IMR-90 (cell line): ENCODE measurements around the gene MYH7B. TPM values are rescaled to one million over a fixed set of nuclear protein-coding genes. Genes with fewer than 3 reads are reported as not detected.

Experiments
- ATAC-seq: fragments of 200-7000 bp; cut with Tn5 transposase; 2 replicates; pipeline ENCODE4 v1.9.1; 2020; ENCODE audit warnings: low read depth, mild to moderate bottlenecking, moderate library complexity
- BruUV-seq: library from RNA; stranded (reverse); fragments of 400-500 nt; replicated peaks from 2 replicates; lab custom pipeline; 2021; lab: Mats Ljungman, UMichigan
- CTCF ChIA-PET: fragments of 300-600 bp; formaldehyde crosslinking; extraction: SDS; loops from one replicate; lab custom pipeline; 2021; ENCODE audit warnings: antibody characterized with exemption; lab: Yijun Ruan, JAX
- POLR2A ChIA-PET: fragments of 300-600 bp; sonication (Branson Sonifier 250); formaldehyde crosslinking; loops from one replicate; lab custom pipeline; 2022; ENCODE audit warnings: antibody characterized with exemption; ENCODE audit not compliant: unreplicated experiment; lab: Charles Lee
- DNase-seq: peaks from one replicate; pipeline ENCODE4 v3.0.0; 2013
- H2AFZ ChIP-seq: replicated peaks from 2 replicates; pipeline ENCODE3; 2013; ENCODE audit warnings: low read length, mild to moderate bottlenecking; ENCODE audit not compliant: poor library complexity
- H2AK5ac ChIP-seq: 2 replicates; pipeline ENCODE4 v1.6.1; 2013; ENCODE audit warnings: low read depth, low read length, inconsistent platforms
- H2AK9ac ChIP-seq: replicated peaks from 2 replicates; pipeline ENCODE3; 2013; ENCODE audit warnings: mild to moderate bottlenecking, low read depth, low read length, moderate library complexity; ENCODE audit not compliant: poor library complexity
- H2BK120ac ChIP-seq: 2 replicates; pipeline ENCODE4 v1.6.1; 2013; ENCODE audit warnings: low read depth, low read length, inconsistent platforms
- H2BK15ac ChIP-seq: 3 replicates; pipeline ENCODE4 v1.6.1; 2013; ENCODE audit warnings: low read depth, low read length, inconsistent platforms
- H2BK20ac ChIP-seq: 2 replicates; pipeline ENCODE4 v1.6.1; 2013; ENCODE audit warnings: low read depth, mild to moderate bottlenecking, inconsistent platforms, low read length, moderate library complexity
- H2BK5ac ChIP-seq: 2 replicates; pipeline ENCODE4 v1.6.1; 2013; ENCODE audit warnings: mild to moderate bottlenecking, low read depth, low read length, inconsistent platforms; ENCODE audit not compliant: poor library complexity, severe bottlenecking
- H3K14ac ChIP-seq: replicated peaks from 2 replicates; pipeline ENCODE4 v1.6.1; 2013; ENCODE audit warnings: low read depth, low read length, inconsistent platforms
- H3K18ac ChIP-seq: 2 replicates; pipeline ENCODE4 v1.6.1; 2013; ENCODE audit warnings: low read depth, low read length, control low read depth
- H3K23ac ChIP-seq: 2 replicates; pipeline ENCODE4 v1.6.1; 2013; ENCODE audit warnings: low read depth, low read length, inconsistent platforms
- H3K27ac ChIP-seq: 2 replicates; pipeline ENCODE4 v1.5.1; 2013; ENCODE audit warnings: mild to moderate bottlenecking, control low read depth, low read length; ENCODE audit not compliant: insufficient read depth
- H3K27me3 ChIP-seq: 2 replicates; pipeline ENCODE4 v1.6.1; 2013; ENCODE audit warnings: low read length; ENCODE audit not compliant: control insufficient read depth, insufficient read depth
- H3K36me3 ChIP-seq: 2 replicates; pipeline ENCODE4 v1.6.1; 2013; ENCODE audit warnings: low read length, mixed read lengths; ENCODE audit not compliant: control insufficient read depth, insufficient read depth
- H3K4ac ChIP-seq: 2 replicates; pipeline ENCODE4 v1.6.1; 2013; ENCODE audit warnings: low read depth, low read length, inconsistent platforms
- H3K4me1 ChIP-seq: 2 replicates; pipeline ENCODE4 v1.6.1; 2013; ENCODE audit warnings: low read length, mixed read lengths; ENCODE audit not compliant: control insufficient read depth, insufficient read depth
- H3K4me2 ChIP-seq: 2 replicates; pipeline ENCODE4 v1.6.1; 2013; ENCODE audit warnings: low read depth, mild to moderate bottlenecking, control low read depth, low read length, moderate library complexity
- H3K4me3 ChIP-seq: 2 replicates; pipeline ENCODE4 v1.5.1; 2013; ENCODE audit warnings: low read depth, mild to moderate bottlenecking, control low read depth, low read length, moderate library complexity; ENCODE audit not compliant: insufficient read depth
- H3K56ac ChIP-seq: 2 replicates; pipeline ENCODE4 v1.6.1; 2013; ENCODE audit warnings: low read length, inconsistent platforms; ENCODE audit not compliant: insufficient read depth; ENCODE audit errors: extremely low read depth
- H3K79me1 ChIP-seq, 2 experiments: 2 replicates each; pipeline ENCODE4 v1.6.1; 2013; ENCODE audit warnings: low read length in 2 of 2, inconsistent platforms in 1 of 2, low read depth in 1 of 2
- H3K9ac ChIP-seq: 2 replicates; pipeline ENCODE4 v1.6.1; 2013; ENCODE audit warnings: low read depth, low read length, control low read depth
- H3K9me1 ChIP-seq: 2 replicates; pipeline ENCODE4 v1.6.1; 2013; ENCODE audit warnings: low read length, inconsistent platforms; ENCODE audit not compliant: insufficient read depth
- H3K9me3 ChIP-seq: 2 replicates; pipeline ENCODE4 v1.6.1; 2013; ENCODE audit warnings: low read length; ENCODE audit not compliant: control insufficient read depth, insufficient read depth
- H4K20me1 ChIP-seq: 2 replicates; pipeline ENCODE4 v1.6.1; 2013; ENCODE audit warnings: low read length, inconsistent platforms; ENCODE audit not compliant: insufficient read depth
- H4K5ac ChIP-seq: 2 replicates; pipeline ENCODE4 v1.6.1; 2013; ENCODE audit warnings: mild to moderate bottlenecking, low read depth, low read length, control low read depth
- H4K8ac ChIP-seq, 2 experiments: 2 replicates each; pipeline ENCODE4 v1.6.1; 2013; ENCODE audit warnings: low read depth in 2 of 2, low read length in 2 of 2, control low read depth in 1 of 2, inconsistent platforms in 1 of 2
- H4K91ac ChIP-seq: 2 replicates; pipeline ENCODE4 v1.6.1; 2013; ENCODE audit warnings: low read depth, low read length, inconsistent platforms; ENCODE audit not compliant: insufficient read depth
- BHLHE40 ChIP-seq: fragments of 150-350 bp; IDR thresholded peaks from 2 replicates; pipeline ENCODE4 v1.6.1; 2016; ENCODE audit warnings: mild to moderate bottlenecking, low read depth, low read length
- CEBPB ChIP-seq: IDR thresholded peaks from 2 replicates; pipeline ENCODE4 v1.6.1; 2012; ENCODE audit warnings: low read depth, low read length, improper control_type of control experiment
- CTCF ChIP-seq: conservative IDR thresholded peaks from 2 replicates; pipeline ENCODE4 v1.5.1; 2012; ENCODE audit warnings: mild to moderate bottlenecking, low read depth, low read length, improper control_type of control experiment
- ELK1 ChIP-seq: fragments of 150-350 bp; IDR thresholded peaks from 2 replicates; pipeline ENCODE4 v1.6.1; 2016; ENCODE audit warnings: low read depth, mild to moderate bottlenecking, low read length, moderate library complexity, borderline replicate concordance
- FOS ChIP-seq: fragments of 150-350 bp; IDR thresholded peaks from 2 replicates; pipeline ENCODE4 v1.6.1; 2016; ENCODE audit warnings: low read depth, low read length
- MAFK ChIP-seq: IDR thresholded peaks from 2 replicates; pipeline ENCODE4 v1.6.1; 2012; ENCODE audit warnings: low read depth, low read length, improper control_type of control experiment
- MXI1 ChIP-seq: IDR thresholded peaks from 2 replicates; pipeline ENCODE4 v1.6.1; 2012; ENCODE audit warnings: low read depth, mild to moderate bottlenecking, low read length, moderate library complexity, borderline replicate concordance
- RAD21 ChIP-seq: IDR thresholded peaks from 2 replicates; pipeline ENCODE4 v1.6.1; 2012; ENCODE audit warnings: low read length, improper control_type of control experiment
- RCOR1 ChIP-seq: IDR thresholded peaks from 2 replicates; pipeline ENCODE4 v1.6.1; 2012; ENCODE audit warnings: mild to moderate bottlenecking, low read length, improper control_type of control experiment; ENCODE audit not compliant: insufficient replicate concordance
- RFX5 ChIP-seq: IDR thresholded peaks from 2 replicates; pipeline ENCODE4 v1.8.0; 2012; ENCODE audit warnings: low read depth, mild to moderate bottlenecking, low read length, moderate library complexity
- SMC3 ChIP-seq: fragments of 150-350 bp; IDR thresholded peaks from 2 replicates; pipeline ENCODE4 v1.6.1; 2016; ENCODE audit warnings: low read depth, mild to moderate bottlenecking, antibody characterized with exemption, low read length, moderate library complexity
- USF2 ChIP-seq: fragments of 150-350 bp; IDR thresholded peaks from 2 replicates; pipeline ENCODE4 v1.6.1; 2017; ENCODE audit warnings: mild to moderate bottlenecking, antibody characterized with exemption, low read length, low read depth
- WGBS, 2 experiments: methylation state at CpG; one replicate each; pipeline versions ENCODE4 v1.1.5 to v1.1.7; 2013; ENCODE audit warnings: missing lambda C conversion rate in 2 of 2; ENCODE audit not compliant: insufficient read length in 1 of 2; ENCODE audit errors: extremely low coverage in 2 of 2; 5-methylcytosine and 5-hydroxymethylcytosine counted together
- dilution Hi-C: fragments of 300-500 bp; cut with HindIII; formaldehyde crosslinking; loops from one replicate; pipeline ENCODE4 v1.14.3; 2018; ENCODE audit warnings: low sequenced_read_pairs; ENCODE audit not compliant: unreplicated experiment
- in situ Hi-C: fragments of 300-500 bp; cut with MboI; formaldehyde crosslinking; loops from 3 replicates; pipeline ENCODE4 v1.14.3; 2019; ENCODE audit warnings: low sequenced_read_pairs, inconsistent platforms, mixed read lengths
- intact Hi-C: fragments of 100-400 bp; cut with micrococcal nuclease; formaldehyde crosslinking; loops from 2 replicates; pipeline ENCODE4 v1.10.0; 2022
- polyA plus RNA-seq, 3 experiments: library from polyadenylated mRNA; depleted of rRNA; stranded (reverse); fragments of >200 nt; gene quantifications; 2 replicates each; pipeline ENCODE4 v1.2.3, GENCODE V29; 2012; ENCODE audit warnings: low replicate concordance in 1 of 3
- total RNA-seq: library from RNA; depleted of rRNA; stranded (reverse); fragments of >200 nt; gene quantifications from 2 replicates; pipeline ENCODE4 v1.2.3, GENCODE V29; 2012

Gene MYH7B
- total and polyA plus RNA-seq, 2 of the 4 experiments (the other 2 are of a cell fraction): 0.09 TPM; not detected in 1

- Histone ChIP-seq H3K14ac (no peak overlapping the region), H2BK120ac (no peak overlapping the region), H3K4me2 (no peak overlapping the region), H3K23ac (no peak overlapping the region), H3K9me3 (no peaks in the 10 kb centered on the region), H3K4ac (no peak overlapping the region), H4K8ac (no peak overlapping the region), H2BK20ac (no peak overlapping the region), H2BK5ac (no peak overlapping the region), H4K20me1 (no peaks in the 10 kb centered on the region), H3K27me3 (peaks cover 41% of the 10 kb centered on the region), H3K27ac (no peak overlapping the region), H3K4me3 (no peak overlapping the region), H3K79me1 (no peaks in the 10 kb centered on the region), H4K91ac (no peak overlapping the region), H3K9ac (no peak overlapping the region), H3K9me1 (no peaks in the 10 kb centered on the region), H2AK5ac (no peak overlapping the region), H3K56ac (no peak overlapping the region), H2AFZ (no peak overlapping the region), H2BK15ac (no peak overlapping the region), H3K36me3 (no peaks in the 10 kb centered on the region), H3K18ac (no peak overlapping the region), H4K5ac (no peak overlapping the region), H2AK9ac (no peak overlapping the region), H3K4me1 (no peaks in the 10 kb centered on the region)
- TF ChIP-seq RAD21: no peak
- no peak for TF ChIP-seq RFX5
- no peak for TF ChIP-seq ELK1
- TF ChIP-seq BHLHE40: no peak
- TF ChIP-seq MXI1: no peak
- no peak for TF ChIP-seq CTCF
- TF ChIP-seq RCOR1: no peak
- no peak for TF ChIP-seq SMC3
- TF ChIP-seq CEBPB: no peak
- no peak for TF ChIP-seq USF2
- no peak for TF ChIP-seq MAFK
- TF ChIP-seq FOS: no peak
- in situ Hi-C loops: no loop called here
- no peak for DNase-seq
- intact Hi-C loops: no loop called here
- dilution Hi-C loops: no loop called here
- ATAC-seq: no peak
- WGBS, 2 experiments: 96% methylated on average over 13 of the region's 42 CpGs; no CpG with 5 or more reads in 1 of the 2 experiments
- no TSS peak for BruUV-seq
- ChIA-PET CTCF (no interaction called here), POLR2A (no interaction called here)
Measured at GRCh38 chr20:34979366-34980153, 23.9 kb downstream of the MYH7B start.
